Middle frontal gyrus (tissue), 1 donor: ENCODE measurements around the gene SAP25.
"Not testable (repeated sequence)": the region's sequence is repeated elsewhere in the genome, so short reads cannot be mapped to it uniquely, and the experiment has no call there.

Experiments used
- DNase-seq: peaks from one replicate; pipeline ENCODE4 v3.0.0-alpha.2; 2015; ENCODE audit warnings: low spot score; ENCODE audit errors: extremely low spot score

SAP25 gene

GRCh38 chr7:100561491-100562194 is 12.1 kb downstream of the SAP25 start:
- DNase-seq = no peak

GRCh38 chr7:100559127-100559526 is 14.6 kb downstream of the SAP25 start:
- no peak for DNase-seq

- DNase-seq = no peak
Observed at GRCh38 chr7:100556541-100556940, 17.2 kb downstream of the SAP25 start.

- no peak for DNase-seq
Observed at GRCh38 chr7:100555701-100556100, 18.0 kb downstream of the SAP25 start.

GRCh38 chr7:100553032-100553431 is 20.7 kb downstream of the SAP25 start:
- no peak for DNase-seq

- DNase-seq = no peak
Observed at GRCh38 chr7:100552532-100552931, 21.2 kb downstream of the SAP25 start.

- not testable (repeated sequence) for DNase-seq
Observed at GRCh38 chr7:100548446-100548845, 25.3 kb downstream of the SAP25 start.

GRCh38 chr7:100547872-100548271 is 25.8 kb downstream of the SAP25 start:
- DNase-seq = no peak

GRCh38 chr7:100546926-100547800 is 26.5 kb downstream of the SAP25 start:
- no peak for DNase-seq

- no peak for DNase-seq
Observed at GRCh38 chr7:100546129-100546925, 27.4 kb downstream of the SAP25 start.

- no peak for DNase-seq
Observed at GRCh38 chr7:100545360-100546128, 28.2 kb downstream of the SAP25 start.

GRCh38 chr7:100544967-100545359 is 28.7 kb downstream of the SAP25 start:
- DNase-seq = no peak

- DNase-seq = no peak
Observed at GRCh38 chr7:100544386-100544785, 29.3 kb downstream of the SAP25 start.

GRCh38 chr7:100543586-100543985 is 30.1 kb downstream of the SAP25 start:
- no peak for DNase-seq

GRCh38 chr7:100541309-100541708 is 32.4 kb downstream of the SAP25 start:
- not testable (repeated sequence) for DNase-seq

- no peak for DNase-seq
Observed at GRCh38 chr7:100540073-100540723, 33.5 kb downstream of the SAP25 start.

- DNase-seq = no peak
Observed at GRCh38 chr7:100539436-100540006, 34.2 kb downstream of the SAP25 start.

- peak; percentile 99 for DNase-seq
Observed at GRCh38 chr7:100538654-100539435, 34.9 kb downstream of the SAP25 start, which contains the start of gene AGFG2. TSS of gene AGFG2 (plus strand) at chr7:100539203. CDS start at chr7:100539347, 144 bp downstream.

- no peak for DNase-seq
Observed at GRCh38 chr7:100538348-100538653, 35.4 kb downstream of the SAP25 start.
